ENCODE results near the gene PHC2.

The PHC2 gene

GRCh38 chr1:33401471-33401870, 29.4 kb downstream of the PHC2 start:
- no peak for TF ChIP-seq ZFX (IDR thresholded peaks at IDR 0.05)
- TF ChIP-seq, protein P1, sequence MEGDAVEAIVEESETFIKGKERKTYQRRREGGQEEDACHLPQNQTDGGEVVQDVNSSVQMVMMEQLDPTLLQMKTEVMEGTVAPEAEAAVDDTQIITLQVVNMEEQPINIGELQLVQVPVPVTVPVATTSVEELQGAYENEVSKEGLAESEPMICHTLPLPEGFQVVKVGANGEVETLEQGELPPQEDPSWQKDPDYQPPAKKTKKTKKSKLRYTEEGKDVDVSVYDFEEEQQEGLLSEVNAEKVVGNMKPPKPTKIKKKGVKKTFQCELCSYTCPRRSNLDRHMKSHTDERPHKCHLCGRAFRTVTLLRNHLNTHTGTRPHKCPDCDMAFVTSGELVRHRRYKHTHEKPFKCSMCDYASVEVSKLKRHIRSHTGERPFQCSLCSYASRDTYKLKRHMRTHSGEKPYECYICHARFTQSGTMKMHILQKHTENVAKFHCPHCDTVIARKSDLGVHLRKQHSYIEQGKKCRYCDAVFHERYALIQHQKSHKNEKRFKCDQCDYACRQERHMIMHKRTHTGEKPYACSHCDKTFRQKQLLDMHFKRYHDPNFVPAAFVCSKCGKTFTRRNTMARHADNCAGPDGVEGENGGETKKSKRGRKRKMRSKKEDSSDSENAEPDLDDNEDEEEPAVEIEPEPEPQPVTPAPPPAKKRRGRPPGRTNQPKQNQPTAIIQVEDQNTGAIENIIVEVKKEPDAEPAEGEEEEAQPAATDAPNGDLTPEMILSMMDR (conservative IDR thresholded peaks at IDR 0.05), result no peak

GRCh38 chr1:33400153-33400911, 30.6 kb downstream of the PHC2 start:
- no peak overlapping the region for H3K27ac ChIP-seq
- TF ChIP-seq, protein P1 (conservative IDR thresholded peaks at IDR 0.05), result no peak
- no peak for TF ChIP-seq ZFX (IDR thresholded peaks at IDR 0.05)

More at GRCh38 chr1:33401471-33401870, 29.4 kb downstream of the PHC2 start:
- H3K27ac ChIP-seq, result no peak overlapping the region

GRCh38 chr1:33399375-33399774, 31.5 kb downstream of the PHC2 start:
- TF ChIP-seq, protein P1 (conservative IDR thresholded peaks at IDR 0.05), result no peak
- TF ChIP-seq ZFX (IDR thresholded peaks at IDR 0.05), result no peak
- H3K27ac ChIP-seq, result no peak overlapping the region

- H3K27ac ChIP-seq, result no peak overlapping the region
- TF ChIP-seq, protein P1 (conservative IDR thresholded peaks at IDR 0.05), result no peak
- no peak for TF ChIP-seq ZFX (IDR thresholded peaks at IDR 0.05)
Observed at GRCh38 chr1:33397994-33398393, 32.9 kb downstream of the PHC2 start.

GRCh38 chr1:33397125-33397506, 33.8 kb downstream of the PHC2 start:
- no peak overlapping the region for H3K27ac ChIP-seq
- TF ChIP-seq, protein P1 (conservative IDR thresholded peaks at IDR 0.05), result no peak
- TF ChIP-seq ZFX (IDR thresholded peaks at IDR 0.05), result no peak

DNA sequence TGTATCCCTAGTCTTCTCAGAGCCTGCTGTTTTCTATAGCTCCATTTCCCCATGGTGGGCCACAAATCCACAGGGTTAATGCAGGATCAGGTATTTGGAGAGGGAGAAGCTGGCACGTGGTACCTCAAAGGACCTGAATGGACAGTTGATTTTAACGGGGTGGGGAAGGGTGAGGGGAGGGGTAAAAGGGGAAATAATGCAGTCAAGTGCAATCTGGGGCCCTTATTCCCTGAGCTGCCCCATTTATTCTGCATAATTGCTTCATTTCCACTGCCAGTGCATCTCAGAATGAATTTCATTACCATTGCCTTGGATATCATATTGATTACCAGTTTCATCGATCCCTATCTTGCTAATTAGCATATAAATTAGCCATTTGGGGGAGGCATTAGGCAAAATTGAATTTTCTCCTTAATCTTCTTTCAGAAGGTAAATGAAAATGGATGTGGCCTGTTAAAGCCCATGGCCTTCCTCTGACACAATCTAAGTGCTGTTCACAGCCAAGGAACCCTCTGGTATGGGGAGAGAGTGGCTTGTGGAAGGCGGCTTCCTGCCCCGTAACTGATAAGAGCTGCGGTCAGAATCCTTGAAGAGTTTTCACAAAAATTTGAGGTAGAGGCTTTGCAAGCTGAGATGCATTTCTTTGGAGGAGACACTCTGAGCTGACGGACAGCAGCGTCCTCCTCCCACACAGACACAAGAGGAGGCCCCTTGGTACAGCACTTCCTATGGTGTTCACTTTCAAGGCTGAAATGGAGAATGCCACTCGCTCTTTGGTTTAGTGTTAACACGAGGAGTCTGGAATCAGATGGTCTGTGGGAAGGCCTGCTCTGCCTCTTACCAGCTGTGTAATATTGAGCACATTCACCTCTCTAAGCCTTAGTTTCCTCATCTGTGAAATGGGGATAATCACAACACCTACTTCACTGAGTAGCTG, 34.4 kb downstream of the PHC2 start:
- H3K27ac ChIP-seq, result no peak overlapping the region
- no peak for TF ChIP-seq ZFX (IDR thresholded peaks at IDR 0.05)
- TF ChIP-seq, protein P1 (conservative IDR thresholded peaks at IDR 0.05), result no peak

DNA sequence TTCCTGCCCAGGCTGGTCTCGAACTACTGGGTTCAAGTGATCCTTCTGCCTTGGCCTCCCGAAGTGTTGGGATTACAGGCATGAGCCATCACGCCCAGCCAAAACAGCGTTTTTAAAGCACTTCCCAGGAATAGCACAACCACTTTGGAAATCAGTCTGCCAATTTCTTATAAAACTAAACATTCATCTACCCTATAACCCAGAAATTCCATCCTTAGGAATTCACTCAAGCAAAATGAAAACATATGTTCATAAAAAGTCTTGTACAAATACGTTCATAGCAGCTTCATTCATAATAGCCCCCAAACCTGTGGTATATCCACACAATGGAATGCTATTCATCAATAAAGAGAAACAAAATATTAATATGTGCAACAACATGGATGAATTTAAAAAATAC, 36.1 kb downstream of the PHC2 start:
- no peak overlapping the region for H3K27ac ChIP-seq
- no peak for TF ChIP-seq ZFX (IDR thresholded peaks at IDR 0.05)
- TF ChIP-seq, protein P1 (conservative IDR thresholded peaks at IDR 0.05), result no peak
